HepG2 (cell line): ENCODE measurements around the gene RASL10B.

Experiments
- ESRRA ChIP-seq: sonication (generic); formaldehyde crosslinking; IDR thresholded peaks from 2 replicates; pipeline ENCODE4 v1.5.1; 2020; ENCODE audit warnings: mild to moderate bottlenecking, low read depth, missing genetic modification reagents
- EZH2 ChIP-seq: conservative IDR thresholded peaks from 2 replicates; pipeline ENCODE4 v1.6.1; 2012; ENCODE audit warnings: mild to moderate bottlenecking, low read depth, low read length, moderate library complexity
- MXI1 ChIP-seq: IDR thresholded peaks from 3 replicates; pipeline ENCODE4 v1.6.1; 2012; ENCODE audit warnings: low read depth, low read length, inconsistent platforms, borderline replicate concordance
- RAD51 ChIP-seq: fragments of 450-650 bp; IDR thresholded peaks from 2 replicates; pipeline ENCODE4 v1.6.1; 2016; ENCODE audit warnings: borderline replicate concordance
- SIN3B ChIP-seq: fragments of 150-350 bp; IDR thresholded peaks from 2 replicates; pipeline ENCODE4 v1.6.1; 2014; ENCODE audit warnings: low read length
- SMARCC2 ChIP-seq: fragments of 450-650 bp; IDR thresholded peaks from 2 replicates; pipeline ENCODE4 v1.6.1; 2017; ENCODE audit warnings: antibody characterized with exemption, mild to moderate bottlenecking
- ZNF138 ChIP-seq: sonication (generic); formaldehyde crosslinking; IDR thresholded peaks from 2 replicates; pipeline ENCODE4 v1.5.0; 2020; ENCODE audit warnings: mild to moderate bottlenecking, low read depth, missing genetic modification reagents
- ZNF335 ChIP-seq: sonication (generic); formaldehyde crosslinking; IDR thresholded peaks from 2 replicates; pipeline ENCODE4 v1.4.0; 2020; ENCODE audit warnings: missing genetic modification reagents
- ZNF564 ChIP-seq: sonication (generic); formaldehyde crosslinking; IDR thresholded peaks from 2 replicates; pipeline ENCODE4 v1.8.1; 2023; ENCODE audit warnings: mild to moderate bottlenecking, missing genetic modification reagents
- ZNF703 ChIP-seq: sonication (generic); formaldehyde crosslinking; IDR thresholded peaks from 2 replicates; pipeline ENCODE4 v1.5.1; 2020; ENCODE audit warnings: missing genetic modification reagents, mild to moderate bottlenecking, moderate library complexity, borderline replicate concordance
- ZNF775 ChIP-seq: sonication (generic); formaldehyde crosslinking; IDR thresholded peaks from 2 replicates; pipeline ENCODE4 v1.4.0; 2020; ENCODE audit warnings: missing genetic modification reagents, mild to moderate bottlenecking, moderate library complexity, borderline replicate concordance
- ZSCAN30 ChIP-seq: sonication (generic); formaldehyde crosslinking; IDR thresholded peaks from 2 replicates; pipeline ENCODE4 v1.5.0; 2020; ENCODE audit warnings: mild to moderate bottlenecking, missing genetic modification reagents
- TF ChIP-seq, protein P1 (sequence below): sonication (generic); formaldehyde crosslinking; IDR thresholded peaks from 2 replicates; pipeline ENCODE4 v1.5.0; 2020; ENCODE audit warnings: mild to moderate bottlenecking, missing genetic modification reagents, moderate library complexity
- TF ChIP-seq, protein P2 (sequence below): IDR thresholded peaks from 2 replicates; pipeline ENCODE4 v1.6.1; 2016; ENCODE audit warnings: low read depth, missing genetic modification reagents, missing compliant biosample characterization

DNA sequence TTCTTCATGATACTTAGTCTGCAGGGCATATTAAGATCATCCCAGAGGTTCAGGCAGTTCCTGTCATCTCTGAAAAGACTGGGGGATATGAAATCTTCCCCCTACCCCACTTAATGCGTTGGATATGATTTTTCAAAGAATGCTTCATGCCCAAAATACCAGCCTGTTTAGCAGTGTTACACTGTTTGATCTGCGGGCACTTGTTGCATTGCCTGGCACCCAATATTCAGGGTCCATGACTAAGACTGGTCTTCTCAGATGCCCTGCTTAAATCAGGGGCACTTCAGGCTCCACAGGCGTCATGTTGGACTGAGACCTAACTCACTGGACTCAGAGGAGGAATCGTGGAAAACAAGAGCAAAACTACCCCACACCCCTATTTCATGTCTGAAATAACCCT, 6.4 kb upstream of the RASL10B start:
- TF ChIP-seq RAD51: no peak
- TF ChIP-seq ZNF138 (CRISPR knock-in tag): no peak
- TF ChIP-seq SIN3B: no peak
- TF ChIP-seq MXI1: no peak
- no peak for TF ChIP-seq EZH2
- TF ChIP-seq ZNF703 (CRISPR knock-in tag): no peak
- TF ChIP-seq, protein P1, sequence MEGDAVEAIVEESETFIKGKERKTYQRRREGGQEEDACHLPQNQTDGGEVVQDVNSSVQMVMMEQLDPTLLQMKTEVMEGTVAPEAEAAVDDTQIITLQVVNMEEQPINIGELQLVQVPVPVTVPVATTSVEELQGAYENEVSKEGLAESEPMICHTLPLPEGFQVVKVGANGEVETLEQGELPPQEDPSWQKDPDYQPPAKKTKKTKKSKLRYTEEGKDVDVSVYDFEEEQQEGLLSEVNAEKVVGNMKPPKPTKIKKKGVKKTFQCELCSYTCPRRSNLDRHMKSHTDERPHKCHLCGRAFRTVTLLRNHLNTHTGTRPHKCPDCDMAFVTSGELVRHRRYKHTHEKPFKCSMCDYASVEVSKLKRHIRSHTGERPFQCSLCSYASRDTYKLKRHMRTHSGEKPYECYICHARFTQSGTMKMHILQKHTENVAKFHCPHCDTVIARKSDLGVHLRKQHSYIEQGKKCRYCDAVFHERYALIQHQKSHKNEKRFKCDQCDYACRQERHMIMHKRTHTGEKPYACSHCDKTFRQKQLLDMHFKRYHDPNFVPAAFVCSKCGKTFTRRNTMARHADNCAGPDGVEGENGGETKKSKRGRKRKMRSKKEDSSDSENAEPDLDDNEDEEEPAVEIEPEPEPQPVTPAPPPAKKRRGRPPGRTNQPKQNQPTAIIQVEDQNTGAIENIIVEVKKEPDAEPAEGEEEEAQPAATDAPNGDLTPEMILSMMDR (CRISPR knock-in tag): no peak
- no peak for TF ChIP-seq ZNF775 (CRISPR knock-in tag)
- no peak for TF ChIP-seq ZNF564 (CRISPR knock-in tag)
- no peak for TF ChIP-seq ZNF335 (CRISPR knock-in tag)
- TF ChIP-seq, protein P2, sequence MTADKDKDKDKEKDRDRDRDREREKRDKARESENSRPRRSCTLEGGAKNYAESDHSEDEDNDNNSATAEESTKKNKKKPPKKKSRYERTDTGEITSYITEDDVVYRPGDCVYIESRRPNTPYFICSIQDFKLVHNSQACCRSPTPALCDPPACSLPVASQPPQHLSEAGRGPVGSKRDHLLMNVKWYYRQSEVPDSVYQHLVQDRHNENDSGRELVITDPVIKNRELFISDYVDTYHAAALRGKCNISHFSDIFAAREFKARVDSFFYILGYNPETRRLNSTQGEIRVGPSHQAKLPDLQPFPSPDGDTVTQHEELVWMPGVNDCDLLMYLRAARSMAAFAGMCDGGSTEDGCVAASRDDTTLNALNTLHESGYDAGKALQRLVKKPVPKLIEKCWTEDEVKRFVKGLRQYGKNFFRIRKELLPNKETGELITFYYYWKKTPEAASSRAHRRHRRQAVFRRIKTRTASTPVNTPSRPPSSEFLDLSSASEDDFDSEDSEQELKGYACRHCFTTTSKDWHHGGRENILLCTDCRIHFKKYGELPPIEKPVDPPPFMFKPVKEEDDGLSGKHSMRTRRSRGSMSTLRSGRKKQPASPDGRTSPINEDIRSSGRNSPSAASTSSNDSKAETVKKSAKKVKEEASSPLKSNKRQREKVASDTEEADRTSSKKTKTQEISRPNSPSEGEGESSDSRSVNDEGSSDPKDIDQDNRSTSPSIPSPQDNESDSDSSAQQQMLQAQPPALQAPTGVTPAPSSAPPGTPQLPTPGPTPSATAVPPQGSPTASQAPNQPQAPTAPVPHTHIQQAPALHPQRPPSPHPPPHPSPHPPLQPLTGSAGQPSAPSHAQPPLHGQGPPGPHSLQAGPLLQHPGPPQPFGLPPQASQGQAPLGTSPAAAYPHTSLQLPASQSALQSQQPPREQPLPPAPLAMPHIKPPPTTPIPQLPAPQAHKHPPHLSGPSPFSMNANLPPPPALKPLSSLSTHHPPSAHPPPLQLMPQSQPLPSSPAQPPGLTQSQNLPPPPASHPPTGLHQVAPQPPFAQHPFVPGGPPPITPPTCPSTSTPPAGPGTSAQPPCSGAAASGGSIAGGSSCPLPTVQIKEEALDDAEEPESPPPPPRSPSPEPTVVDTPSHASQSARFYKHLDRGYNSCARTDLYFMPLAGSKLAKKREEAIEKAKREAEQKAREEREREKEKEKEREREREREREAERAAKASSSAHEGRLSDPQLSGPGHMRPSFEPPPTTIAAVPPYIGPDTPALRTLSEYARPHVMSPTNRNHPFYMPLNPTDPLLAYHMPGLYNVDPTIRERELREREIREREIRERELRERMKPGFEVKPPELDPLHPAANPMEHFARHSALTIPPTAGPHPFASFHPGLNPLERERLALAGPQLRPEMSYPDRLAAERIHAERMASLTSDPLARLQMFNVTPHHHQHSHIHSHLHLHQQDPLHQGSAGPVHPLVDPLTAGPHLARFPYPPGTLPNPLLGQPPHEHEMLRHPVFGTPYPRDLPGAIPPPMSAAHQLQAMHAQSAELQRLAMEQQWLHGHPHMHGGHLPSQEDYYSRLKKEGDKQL: no peak
- no peak for TF ChIP-seq SMARCC2
- no peak for TF ChIP-seq ESRRA (CRISPR knock-in tag)
- no peak for TF ChIP-seq ZSCAN30 (CRISPR knock-in tag)
